Ovary (tissue), 9 donors: ENCODE results near the gene RSPO3. TPM values are rescaled to one million over a fixed set of nuclear protein-coding genes. Genes with fewer than 3 reads are reported as not detected.

Experiments
- DNase-seq, 5 donors: peaks; one replicate each; pipeline ENCODE4 v3.0.0-alpha.2; 2019 to 2020
- H3K27ac ChIP-seq, 2 donors: fragments of 200-600 bp; one replicate each; pipeline versions ENCODE4 v1.5.1 to v1.8.0; 2019 to 2022
- H3K27me3 ChIP-seq: fragments of 200-600 bp; one replicate; pipeline ENCODE4 v1.8.0; 2022
- H3K36me3 ChIP-seq: fragments of 200-600 bp; sonication (generic); one replicate; pipeline ENCODE4 v1.5.1; 2019
- H3K4me1 ChIP-seq: one replicate; pipeline ENCODE4 v1.8.1; 2013; ENCODE audit warnings: mild to moderate bottlenecking, moderate library complexity; ENCODE audit not compliant: insufficient read depth
- H3K4me3 ChIP-seq: fragments of 200-600 bp; sonication (generic); one replicate; pipeline ENCODE4 v1.5.1; 2017
- H3K9me3 ChIP-seq, 2 donors: fragments of 200-600 bp in 1 of 2; sonication (generic) in 1 of 2; one replicate each; pipeline versions ENCODE4 v1.5.1 to v1.8.1; 2013 to 2019; ENCODE audit warnings: mild to moderate bottlenecking in 1 of 2, moderate library complexity in 1 of 2
- CTCF ChIP-seq, 3 donors: fragments of 450-650 bp in 2 of 3; fragments of 200-600 bp in 1 of 3; IDR thresholded peaks; one replicate each; pipeline versions ENCODE4 v1.5.1 to v1.8.0; 2016 to 2022; ENCODE audit warnings: antibody characterized with exemption in 3 of 3, mild to moderate bottlenecking in 1 of 3
- EP300 ChIP-seq: sonication (generic); formaldehyde crosslinking; IDR thresholded peaks from one replicate; pipeline ENCODE4 v1.6.1; 2017; ENCODE audit warnings: antibody characterized with exemption
- POLR2A ChIP-seq: fragments of 450-650 bp; IDR thresholded peaks from one replicate; pipeline ENCODE4 v1.6.1; 2017; ENCODE audit warnings: antibody characterized with exemption, mild to moderate bottlenecking, moderate library complexity
- WGBS, 3 donors: extraction: QIAGEN DNeasy Blood & Tissue Kit in 1 of 3; methylation state at CpG; one replicate each; pipeline versions ENCODE4 v1.1.5 to v1.1.7; 2013 to 2017; 5-methylcytosine and 5-hydroxymethylcytosine counted together
- intact Hi-C, 4 donors: fragments of 100-400 bp; cut with DNase I; formaldehyde crosslinking; loops; one replicate each; pipeline versions ENCODE4 v1.11.0 to v1.15.1; 2022 to 2023
- polyA plus RNA-seq, 2 donors: library from polyadenylated mRNA; stranded (reverse); fragments of 200-250 nt in 1 of 2; fragments of 350-450 nt in 1 of 2; fragmentation: Illumina TruSeq in 1 of 2; extraction: RNeasy Lipid Tissue Mini Kit (QIAGEN cat#74804) in 1 of 2; gene quantifications; one replicate each; pipeline ENCODE4 v1.2.3, GENCODE V29; 2013 to 2014
- total RNA-seq, 7 donors: library from RNA; depleted of rRNA in 2 of 7; stranded (reverse); fragments of >200 nt in 2 of 7; fragmentation: NEBNext Ultra II Directional in 3 of 7; extraction: Animal tissue kit (Norgen Biotek cat#: 25700) in 3 of 7; gene quantifications; one replicate each; pipeline versions ENCODE4 v1.1.0 to v1.2.4, GENCODE V29; 2016 to 2023
- donor health status: DM: no; HTN: no; CAD: no; lungs with moderate emphysema.
- donor health status: DM: no; HTN: no; CAD: no.
- donor health status: Bipolar disorder and iron deficiency.
- donor health status: DM: yes; HTN: yes; CAD: no.
- donor health status: DM: no; HTN: no; CAD: no.
- donor health status: DM: yes; HTN: yes; CAD: no.

The RSPO3 gene
- total and polyA plus RNA-seq, 9 donors, result 0.12 to 35.9 (median 1.6) TPM; not detected in 1

GRCh38 chr6:127216810-127217789 lies 98.6 kb downstream of the RSPO3 start:
- no peak overlapping the region for H3K4me3 ChIP-seq
- 19 to 37% (median 29%) methylated on average over 2 of the region's 2 CpGs for WGBS, 3 donors
- no peaks in the 10 kb centered on the region for H3K36me3 ChIP-seq
- H3K27ac ChIP-seq, result no peak overlapping the region
- intact Hi-C loops, result no loop called here
- no peaks in the 10 kb centered on the region for H3K27me3 ChIP-seq
- no peaks in the 10 kb centered on the region for H3K4me1 ChIP-seq
- H3K9me3 ChIP-seq, result no peaks in the 10 kb centered on the region
- TF ChIP-seq CTCF (IDR thresholded peaks at IDR 0.05), result no peak
- TF ChIP-seq EP300, result no peak
- no peak for TF ChIP-seq POLR2A
- DNase-seq, result no peak

GRCh38 chr6:127219869-127220268 lies 101.4 kb downstream of the RSPO3 start:
- WGBS, 3 donors, result 68 to 87% (median 82%) methylated on average over 1 of the region's 1 CpG
- TF ChIP-seq CTCF (IDR thresholded peaks at IDR 0.05) (no peak), EP300 (no peak), POLR2A (no peak)
- Histone ChIP-seq H3K27ac (no peak overlapping the region), H3K4me1 (no peaks in the 10 kb centered on the region), H3K9me3 (no peaks in the 10 kb centered on the region), H3K4me3 (no peak overlapping the region), H3K27me3 (no peaks in the 10 kb centered on the region), H3K36me3 (no peaks in the 10 kb centered on the region)
- intact Hi-C loops, result no loop called here
- no peak for DNase-seq

GRCh38 chr6:127221201-127221600 lies 102.7 kb downstream of the RSPO3 start:
- WGBS, 3 donors, result 64 to 82% (median 77%) methylated on average over 4 of the region's 4 CpGs
- Histone ChIP-seq H3K4me1 (no peaks in the 10 kb centered on the region), H3K9me3 (no peaks in the 10 kb centered on the region), H3K27ac (no peak overlapping the region), H3K4me3 (no peak overlapping the region), H3K27me3 (no peaks in the 10 kb centered on the region), H3K36me3 (no peaks in the 10 kb centered on the region)
- DNase-seq, result no peak
- intact Hi-C loops, result no loop called here
- TF ChIP-seq POLR2A (no peak), EP300 (no peak), CTCF (IDR thresholded peaks at IDR 0.05) (no peak)

- no peaks in the 10 kb centered on the region for H3K27me3 ChIP-seq
- no peak overlapping the region for H3K4me3 ChIP-seq
- no peak for TF ChIP-seq POLR2A
- no peak for TF ChIP-seq CTCF (IDR thresholded peaks at IDR 0.05)
- no peaks in the 10 kb centered on the region for H3K4me1 ChIP-seq
- WGBS, 3 donors, result 34 to 81% (median 37%) methylated on average over 1 of the region's 1 CpG
- no peaks in the 10 kb centered on the region for H3K9me3 ChIP-seq
- DNase-seq, result no peak
- no peaks in the 10 kb centered on the region for H3K36me3 ChIP-seq
- H3K27ac ChIP-seq, result no peak overlapping the region
- intact Hi-C loops, result no loop called here
These were observed 103.9 kb downstream of the RSPO3 start for GRCh38 chr6:127222418-127222817.
